HEK293 (cell line): ENCODE data around the gene CLCN3.

Source experiments
- HOXC10 ChIP-seq: sonication (generic); formaldehyde crosslinking; IDR thresholded peaks from 2 replicates; pipeline ENCODE4 v1.8.1; 2023; ENCODE audit warnings: mild to moderate bottlenecking, missing genetic modification reagents
- KLF10 ChIP-seq: fragments of 450-650 bp; IDR thresholded peaks from 2 replicates; pipeline ENCODE4 v1.5.1; 2018; ENCODE audit warnings: missing biosample characterization, mild to moderate bottlenecking, missing genetic modification characterization
- REST ChIP-seq: fragments of 450-650 bp; formaldehyde crosslinking; IDR thresholded peaks from 2 replicates; pipeline ENCODE4 v1.5.1; 2016; ENCODE audit warnings: missing biosample characterization, missing genetic modification characterization
- SCRT2 ChIP-seq: fragments of 450-650 bp; formaldehyde crosslinking; IDR thresholded peaks from 2 replicates; pipeline ENCODE4 v1.5.1; 2016; ENCODE audit warnings: missing biosample characterization, missing genetic modification characterization
- TSHZ1 ChIP-seq: fragments of 450-650 bp; formaldehyde crosslinking; IDR thresholded peaks from 2 replicates; pipeline ENCODE4 v1.5.1; 2016; ENCODE audit warnings: missing biosample characterization, missing genetic modification characterization, borderline replicate concordance
- YY1 ChIP-seq: fragments of 450-650 bp; formaldehyde crosslinking; IDR thresholded peaks from 2 replicates; pipeline ENCODE4 v1.5.1; 2018; ENCODE audit warnings: missing biosample characterization, missing genetic modification characterization
- ZBTB1 ChIP-seq: fragments of 450-650 bp; formaldehyde crosslinking; IDR thresholded peaks from 2 replicates; pipeline ENCODE4 v1.5.1; 2016; ENCODE audit warnings: missing biosample characterization, missing genetic modification characterization
- ZBTB48 ChIP-seq: fragments of 450-650 bp; formaldehyde crosslinking; IDR thresholded peaks from 2 replicates; pipeline ENCODE4 v1.5.1; 2016; ENCODE audit warnings: missing biosample characterization, missing genetic modification characterization
- ZNF16 ChIP-seq: fragments of 450-650 bp; formaldehyde crosslinking; IDR thresholded peaks from 2 replicates; pipeline ENCODE4 v1.5.1; 2016; ENCODE audit warnings: low read depth, missing biosample characterization, missing genetic modification characterization
- ZNF24 ChIP-seq: fragments of 450-650 bp; formaldehyde crosslinking; IDR thresholded peaks from 2 replicates; pipeline ENCODE4 v1.5.1; 2016; ENCODE audit warnings: missing biosample characterization, missing genetic modification characterization
- TF ChIP-seq, protein P1 (sequence below): fragments of 450-650 bp; formaldehyde crosslinking; IDR thresholded peaks from 2 replicates; pipeline ENCODE4 v1.5.1; 2016; ENCODE audit warnings: missing biosample characterization, missing genetic modification characterization
- TF ChIP-seq, protein P2 (sequence below): fragments of 450-650 bp; formaldehyde crosslinking; IDR thresholded peaks from 2 replicates; pipeline ENCODE4 v1.5.1; 2016; ENCODE audit warnings: missing biosample characterization, missing genetic modification characterization
- TF ChIP-seq, protein P3 (sequence below): fragments of 450-650 bp; formaldehyde crosslinking; IDR thresholded peaks from 2 replicates; pipeline ENCODE4 v1.5.1; 2016; ENCODE audit warnings: missing biosample characterization, missing genetic modification characterization

DNA sequence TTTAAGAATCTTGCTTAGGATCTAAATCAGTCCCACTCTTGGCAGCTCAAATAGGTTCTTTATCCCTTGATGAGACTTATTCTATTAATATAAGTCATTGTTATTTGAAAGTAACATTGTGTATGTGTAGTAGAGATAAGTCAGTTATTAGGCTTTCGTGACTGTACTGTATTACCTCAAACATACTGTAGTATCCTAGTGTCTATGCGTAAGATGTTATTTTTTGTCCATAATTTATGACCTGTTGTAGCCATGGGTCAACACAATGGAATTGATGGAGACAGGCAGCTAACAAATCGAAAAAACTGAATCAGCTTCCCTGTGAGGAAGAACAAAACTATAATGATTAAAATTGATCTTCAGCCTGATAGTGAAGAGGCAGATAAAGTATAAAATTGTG lies 41.8 kb downstream of the CLCN3 start:
- TF ChIP-seq ZNF24 (tag by site-specific recombination) (no peak), YY1 (no peak), HOXC10 (CRISPR knock-in tag) (no peak), TSHZ1 (tag by site-specific recombination) (no peak), ZNF16 (no peak), ZBTB48 (tag by site-specific recombination) (no peak), ZBTB1 (no peak), KLF10 (tag by site-specific recombination) (no peak), SCRT2 (tag by site-specific recombination) (no peak), REST (tag by site-specific recombination) (no peak)
- TF ChIP-seq, protein P1, sequence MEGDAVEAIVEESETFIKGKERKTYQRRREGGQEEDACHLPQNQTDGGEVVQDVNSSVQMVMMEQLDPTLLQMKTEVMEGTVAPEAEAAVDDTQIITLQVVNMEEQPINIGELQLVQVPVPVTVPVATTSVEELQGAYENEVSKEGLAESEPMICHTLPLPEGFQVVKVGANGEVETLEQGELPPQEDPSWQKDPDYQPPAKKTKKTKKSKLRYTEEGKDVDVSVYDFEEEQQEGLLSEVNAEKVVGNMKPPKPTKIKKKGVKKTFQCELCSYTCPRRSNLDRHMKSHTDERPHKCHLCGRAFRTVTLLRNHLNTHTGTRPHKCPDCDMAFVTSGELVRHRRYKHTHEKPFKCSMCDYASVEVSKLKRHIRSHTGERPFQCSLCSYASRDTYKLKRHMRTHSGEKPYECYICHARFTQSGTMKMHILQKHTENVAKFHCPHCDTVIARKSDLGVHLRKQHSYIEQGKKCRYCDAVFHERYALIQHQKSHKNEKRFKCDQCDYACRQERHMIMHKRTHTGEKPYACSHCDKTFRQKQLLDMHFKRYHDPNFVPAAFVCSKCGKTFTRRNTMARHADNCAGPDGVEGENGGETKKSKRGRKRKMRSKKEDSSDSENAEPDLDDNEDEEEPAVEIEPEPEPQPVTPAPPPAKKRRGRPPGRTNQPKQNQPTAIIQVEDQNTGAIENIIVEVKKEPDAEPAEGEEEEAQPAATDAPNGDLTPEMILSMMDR (tag by site-specific recombination): no peak
- TF ChIP-seq, protein P2, sequence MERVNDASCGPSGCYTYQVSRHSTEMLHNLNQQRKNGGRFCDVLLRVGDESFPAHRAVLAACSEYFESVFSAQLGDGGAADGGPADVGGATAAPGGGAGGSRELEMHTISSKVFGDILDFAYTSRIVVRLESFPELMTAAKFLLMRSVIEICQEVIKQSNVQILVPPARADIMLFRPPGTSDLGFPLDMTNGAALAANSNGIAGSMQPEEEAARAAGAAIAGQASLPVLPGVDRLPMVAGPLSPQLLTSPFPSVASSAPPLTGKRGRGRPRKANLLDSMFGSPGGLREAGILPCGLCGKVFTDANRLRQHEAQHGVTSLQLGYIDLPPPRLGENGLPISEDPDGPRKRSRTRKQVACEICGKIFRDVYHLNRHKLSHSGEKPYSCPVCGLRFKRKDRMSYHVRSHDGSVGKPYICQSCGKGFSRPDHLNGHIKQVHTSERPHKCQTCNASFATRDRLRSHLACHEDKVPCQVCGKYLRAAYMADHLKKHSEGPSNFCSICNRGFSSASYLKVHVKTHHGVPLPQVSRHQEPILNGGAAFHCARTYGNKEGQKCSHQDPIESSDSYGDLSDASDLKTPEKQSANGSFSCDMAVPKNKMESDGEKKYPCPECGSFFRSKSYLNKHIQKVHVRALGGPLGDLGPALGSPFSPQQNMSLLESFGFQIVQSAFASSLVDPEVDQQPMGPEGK: no peak
- TF ChIP-seq, protein P3, sequence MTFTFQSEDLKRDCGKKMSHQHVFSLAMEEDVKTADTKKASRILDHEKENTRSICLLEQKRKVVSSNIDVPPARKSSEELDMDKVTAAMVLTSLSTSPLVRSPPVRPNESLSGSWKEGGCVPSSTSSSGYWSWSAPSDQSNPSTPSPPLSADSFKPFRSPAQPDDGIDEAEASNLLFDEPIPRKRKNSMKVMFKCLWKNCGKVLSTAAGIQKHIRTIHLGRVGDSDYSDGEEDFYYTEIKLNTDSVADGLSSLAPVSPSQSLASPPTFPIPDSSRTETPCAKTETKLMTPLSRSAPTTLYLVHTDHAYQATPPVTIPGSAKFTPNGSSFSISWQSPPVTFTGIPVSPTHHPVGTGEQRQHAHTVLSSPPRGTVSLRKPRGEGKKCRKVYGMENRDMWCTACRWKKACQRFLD (tag by site-specific recombination): no peak
